GM21381 (cell line): ENCODE results near the gene DIMT1.

Experiments
- ATAC-seq: cut with Tn5 transposase; IDR thresholded peaks from one replicate; pipeline ENCODE4 v1.9.1; 2021; ENCODE audit warnings: mild to moderate bottlenecking, moderate library complexity; ENCODE audit not compliant: unreplicated experiment

The DIMT1 gene

GRCh38 chr5:62403411-62404250 is at the start of gene DIMT1:
Gene DIMT1 (minus strand): TSS chr5:62403905. CDS start chr5:62403772, 133 bp downstream.
- ATAC-seq, result peak; percentile 95

GRCh38 chr5:62450259-62450658 is 46.6 kb upstream of the DIMT1 start:
- ATAC-seq, result no peak

GRCh38 chr5:62448528-62448927 is 44.8 kb upstream of the DIMT1 start:
- no peak for ATAC-seq

- no peak for ATAC-seq
Measured at GRCh38 chr5:62432621-62433064, 28.9 kb upstream of the DIMT1 start.

GRCh38 chr5:62431735-62432620 is 28.3 kb upstream of the DIMT1 start:
- no peak for ATAC-seq

- no peak for ATAC-seq
Measured at GRCh38 chr5:62424763-62425162, 21.1 kb upstream of the DIMT1 start.

- ATAC-seq, result no peak
Measured at GRCh38 chr5:62421414-62421813, 17.7 kb upstream of the DIMT1 start.

- no peak for ATAC-seq
Measured at GRCh38 chr5:62419609-62420008, 15.9 kb upstream of the DIMT1 start.

- ATAC-seq, result no peak
Measured at GRCh38 chr5:62418462-62419076, 14.9 kb upstream of the DIMT1 start.

- no peak for ATAC-seq
Measured at GRCh38 chr5:62413711-62414110, 10.0 kb upstream of the DIMT1 start.

- ATAC-seq, result peak; percentile 96
Measured at GRCh38 chr5:62412549-62413329, 9.0 kb upstream of the DIMT1 start, which contains the start of gene IPO11. Gene IPO11 (plus strand): TSS chr5:62412763. CDS start chr5:62437280, 24,517 bp downstream.

- no peak for ATAC-seq
Measured at GRCh38 chr5:62395210-62395950, 8.3 kb downstream of the DIMT1 start.

- ATAC-seq, result no peak
Measured at GRCh38 chr5:62386824-62387223, 16.9 kb downstream of the DIMT1 start.

GRCh38 chr5:62385816-62386400 is 17.8 kb downstream of the DIMT1 start:
- no peak for ATAC-seq

GRCh38 chr5:62385131-62385530 is 18.6 kb downstream of the DIMT1 start:
- no peak for ATAC-seq

- no peak for ATAC-seq
Measured at GRCh38 chr5:62376064-62376463, 27.6 kb downstream of the DIMT1 start.

- no peak for ATAC-seq
Measured at GRCh38 chr5:62375627-62376026, 28.1 kb downstream of the DIMT1 start.

- no peak for ATAC-seq
Measured at GRCh38 chr5:62374090-62374489, 29.6 kb downstream of the DIMT1 start.

- ATAC-seq, result no peak
Measured at GRCh38 chr5:62373382-62373781, 30.3 kb downstream of the DIMT1 start.
